DOHH2 (cell line): ENCODE data around the gene PRDM15.

Source experiments
- EZH2phosphoT487 ChIP-seq: fragments of 200-600 bp; sonication (generic); IDR thresholded peaks from 2 replicates; pipeline ENCODE4 v1.6.1; 2017; ENCODE audit warnings: borderline replicate concordance, mild to moderate bottlenecking, antibody characterized with exemption, low read length, moderate library complexity, mixed read lengths
- TF ChIP-seq, protein P1 (sequence below): fragments of 200-600 bp; sonication (generic); IDR thresholded peaks from one replicate; pipeline ENCODE4 v1.5.1; 2014; ENCODE audit warnings: antibody characterized with exemption, mild to moderate bottlenecking, low read depth, low read length; ENCODE audit not compliant: poor library complexity, severe bottlenecking

DNA sequence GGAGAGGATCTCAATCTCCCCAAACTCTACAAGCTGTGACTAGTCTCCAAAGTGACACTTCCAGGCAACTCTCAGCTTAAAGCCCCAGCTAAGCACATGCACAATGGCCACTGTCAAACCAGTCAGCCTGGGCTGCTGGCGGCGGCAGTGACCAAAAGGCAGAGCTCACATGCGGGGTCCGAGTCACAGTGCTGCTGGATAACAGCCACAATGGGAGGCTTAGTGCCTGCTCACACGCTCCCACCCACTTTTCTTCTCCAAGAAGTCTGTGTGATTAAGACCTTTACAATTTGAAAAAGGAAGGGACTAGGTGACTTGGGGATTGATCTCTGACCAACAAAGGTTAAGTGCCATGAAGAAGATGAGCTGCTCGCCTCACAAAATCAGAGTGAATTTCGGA lies 129.1 kb downstream of the PRDM15 start:
- TF ChIP-seq EZH2phosphoT487 = no peak
- TF ChIP-seq, protein P1, sequence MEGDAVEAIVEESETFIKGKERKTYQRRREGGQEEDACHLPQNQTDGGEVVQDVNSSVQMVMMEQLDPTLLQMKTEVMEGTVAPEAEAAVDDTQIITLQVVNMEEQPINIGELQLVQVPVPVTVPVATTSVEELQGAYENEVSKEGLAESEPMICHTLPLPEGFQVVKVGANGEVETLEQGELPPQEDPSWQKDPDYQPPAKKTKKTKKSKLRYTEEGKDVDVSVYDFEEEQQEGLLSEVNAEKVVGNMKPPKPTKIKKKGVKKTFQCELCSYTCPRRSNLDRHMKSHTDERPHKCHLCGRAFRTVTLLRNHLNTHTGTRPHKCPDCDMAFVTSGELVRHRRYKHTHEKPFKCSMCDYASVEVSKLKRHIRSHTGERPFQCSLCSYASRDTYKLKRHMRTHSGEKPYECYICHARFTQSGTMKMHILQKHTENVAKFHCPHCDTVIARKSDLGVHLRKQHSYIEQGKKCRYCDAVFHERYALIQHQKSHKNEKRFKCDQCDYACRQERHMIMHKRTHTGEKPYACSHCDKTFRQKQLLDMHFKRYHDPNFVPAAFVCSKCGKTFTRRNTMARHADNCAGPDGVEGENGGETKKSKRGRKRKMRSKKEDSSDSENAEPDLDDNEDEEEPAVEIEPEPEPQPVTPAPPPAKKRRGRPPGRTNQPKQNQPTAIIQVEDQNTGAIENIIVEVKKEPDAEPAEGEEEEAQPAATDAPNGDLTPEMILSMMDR = no peak
